ENCODE measurements around the gene CELF4. TPM values are rescaled to one million over a fixed set of nuclear protein-coding genes. Genes with fewer than 3 reads are reported as not detected.
A peak's percentile ranks its signal among the peaks of the same experiment; 100 is the strongest.

The CELF4 gene
- total RNA-seq, 1 donor from 2014 or later = 0.22 TPM

DNA sequence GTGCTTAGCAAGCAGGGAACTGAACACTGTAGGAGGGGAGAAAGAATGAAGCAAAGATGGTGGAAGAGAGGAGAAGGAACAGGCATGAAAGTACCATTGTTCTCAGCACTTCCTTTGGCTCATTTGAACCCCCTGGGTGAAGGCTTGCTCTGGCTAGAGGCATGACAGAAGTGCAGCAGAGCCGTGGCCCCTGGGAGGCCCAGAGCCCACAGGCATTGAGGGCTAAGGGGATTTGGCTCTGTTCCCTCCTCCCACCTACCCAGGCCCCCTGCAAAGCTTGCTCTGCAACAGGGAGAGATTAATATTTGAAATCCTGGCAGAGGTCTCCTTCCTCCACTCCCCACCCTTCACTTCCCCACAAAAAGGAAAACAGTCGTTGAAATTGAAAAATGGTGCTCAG is 262.6 kb downstream of the CELF4 start:
- TF ChIP-seq, protein P1, sequence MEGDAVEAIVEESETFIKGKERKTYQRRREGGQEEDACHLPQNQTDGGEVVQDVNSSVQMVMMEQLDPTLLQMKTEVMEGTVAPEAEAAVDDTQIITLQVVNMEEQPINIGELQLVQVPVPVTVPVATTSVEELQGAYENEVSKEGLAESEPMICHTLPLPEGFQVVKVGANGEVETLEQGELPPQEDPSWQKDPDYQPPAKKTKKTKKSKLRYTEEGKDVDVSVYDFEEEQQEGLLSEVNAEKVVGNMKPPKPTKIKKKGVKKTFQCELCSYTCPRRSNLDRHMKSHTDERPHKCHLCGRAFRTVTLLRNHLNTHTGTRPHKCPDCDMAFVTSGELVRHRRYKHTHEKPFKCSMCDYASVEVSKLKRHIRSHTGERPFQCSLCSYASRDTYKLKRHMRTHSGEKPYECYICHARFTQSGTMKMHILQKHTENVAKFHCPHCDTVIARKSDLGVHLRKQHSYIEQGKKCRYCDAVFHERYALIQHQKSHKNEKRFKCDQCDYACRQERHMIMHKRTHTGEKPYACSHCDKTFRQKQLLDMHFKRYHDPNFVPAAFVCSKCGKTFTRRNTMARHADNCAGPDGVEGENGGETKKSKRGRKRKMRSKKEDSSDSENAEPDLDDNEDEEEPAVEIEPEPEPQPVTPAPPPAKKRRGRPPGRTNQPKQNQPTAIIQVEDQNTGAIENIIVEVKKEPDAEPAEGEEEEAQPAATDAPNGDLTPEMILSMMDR (IDR thresholded peaks at IDR 0.05) = no peak
- Mint-ChIP-seq H3K27me3 (ENCODE audit: low read depth) (no peaks in the 10 kb centered on the region), H3K4me3 (ENCODE audit: unreplicated experiment) (no peak overlapping the region), H3K36me3 (ENCODE audit: low read depth) (no peaks in the 10 kb centered on the region), H3K9me3 (ENCODE audit: low read depth) (no peaks in the 10 kb centered on the region), H3K27ac (ENCODE audit: unreplicated experiment) (no peak overlapping the region), H3K4me1 (ENCODE audit: low read depth) (peaks cover 28% of the 10 kb centered on the region)
- DNase-seq (ENCODE audit: low spot score) = no peak

DNA sequence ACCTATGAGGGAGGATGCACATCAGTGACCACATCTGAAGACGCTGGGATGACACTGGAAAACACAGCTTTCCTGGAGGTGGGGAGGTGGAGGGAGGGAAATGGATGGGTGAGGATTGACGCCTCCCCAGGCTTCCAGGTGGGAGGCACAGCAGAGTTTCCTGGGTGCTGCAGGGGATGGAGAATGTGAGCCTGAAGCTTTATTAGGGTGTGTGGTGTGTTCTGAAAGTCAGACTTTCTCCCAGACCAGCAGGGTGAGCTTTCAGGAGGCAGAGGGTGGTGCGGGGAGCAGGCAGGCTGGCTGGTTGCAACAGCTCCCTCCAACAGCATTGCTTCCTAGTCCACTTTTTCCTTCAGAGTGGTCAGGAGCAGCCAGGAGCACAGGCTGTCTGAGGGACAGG is 263.1 kb downstream of the CELF4 start:
- no peaks in the 10 kb centered on the region for H3K9me3 Mint-ChIP-seq (ENCODE audit: low read depth)
- no peaks in the 10 kb centered on the region for H3K36me3 Mint-ChIP-seq (ENCODE audit: low read depth)

DNA sequence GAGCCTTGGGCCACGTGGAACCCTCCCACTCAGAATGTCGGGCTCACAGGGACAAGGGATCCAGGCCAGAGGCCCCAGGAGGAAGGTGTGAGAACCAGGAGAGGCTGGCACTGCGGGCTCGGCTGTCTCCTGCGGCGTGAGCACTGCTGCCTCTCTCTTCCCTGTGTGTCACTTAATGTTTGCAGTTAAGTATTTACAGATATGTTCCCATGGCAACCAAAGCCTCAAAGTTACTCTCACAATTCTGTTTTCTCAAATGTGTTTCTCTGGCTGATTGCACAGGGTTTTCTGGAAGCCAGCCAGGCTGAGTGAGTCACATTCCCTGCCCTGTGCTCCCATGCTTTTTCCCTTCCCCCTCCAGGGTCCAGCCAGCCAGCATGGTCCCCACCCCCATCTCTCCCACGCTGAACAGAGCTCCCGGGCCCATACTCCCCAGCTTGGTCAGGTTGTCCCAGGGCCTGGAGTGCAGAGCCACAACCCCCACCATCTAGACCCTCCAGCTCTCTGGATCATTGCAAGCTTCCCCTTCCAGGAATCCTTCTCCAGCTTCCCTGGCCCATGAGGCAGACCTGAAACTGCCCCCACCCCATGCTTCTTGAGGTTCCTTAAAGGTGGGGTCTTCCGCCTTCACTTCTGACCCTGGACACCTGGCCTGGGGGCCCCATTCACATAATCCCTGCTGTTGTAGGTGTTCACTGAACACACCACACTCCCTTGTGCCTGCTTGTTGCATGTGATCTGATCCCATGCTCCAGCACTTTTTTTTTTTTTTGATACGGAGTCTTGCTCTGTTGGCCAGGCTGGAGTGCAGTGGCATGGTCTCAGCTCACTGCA is 265.9 kb downstream of the CELF4 start:
- H3K36me3 Mint-ChIP-seq (ENCODE audit: low read depth) = no peaks in the 10 kb centered on the region
- TF ChIP-seq, protein P1 (IDR thresholded peaks at IDR 0.05) = no peak
- H3K4me1 Mint-ChIP-seq (ENCODE audit: low read depth) = peaks cover 39% of the 10 kb centered on the region
- DNase-seq (ENCODE audit: low spot score) = no peak
- no peaks in the 10 kb centered on the region for H3K9me3 Mint-ChIP-seq (ENCODE audit: low read depth)
- no peak overlapping the region for H3K4me3 Mint-ChIP-seq (ENCODE audit: unreplicated experiment)
- H3K27ac Mint-ChIP-seq (ENCODE audit: unreplicated experiment) = peak overlapping the region; percentile 98
- no peaks in the 10 kb centered on the region for H3K27me3 Mint-ChIP-seq (ENCODE audit: low read depth)

More for the DNA sequence above, 263.1 kb downstream of the CELF4 start:
- Mint-ChIP-seq H3K27me3 (ENCODE audit: low read depth) (no peaks in the 10 kb centered on the region), H3K4me1 (ENCODE audit: low read depth) (peaks cover 28% of the 10 kb centered on the region), H3K4me3 (ENCODE audit: unreplicated experiment) (no peak overlapping the region), H3K27ac (ENCODE audit: unreplicated experiment) (no peak overlapping the region)
- no peak for DNase-seq (ENCODE audit: low spot score)
- TF ChIP-seq, protein P1 (IDR thresholded peaks at IDR 0.05) = no peak

DNA sequence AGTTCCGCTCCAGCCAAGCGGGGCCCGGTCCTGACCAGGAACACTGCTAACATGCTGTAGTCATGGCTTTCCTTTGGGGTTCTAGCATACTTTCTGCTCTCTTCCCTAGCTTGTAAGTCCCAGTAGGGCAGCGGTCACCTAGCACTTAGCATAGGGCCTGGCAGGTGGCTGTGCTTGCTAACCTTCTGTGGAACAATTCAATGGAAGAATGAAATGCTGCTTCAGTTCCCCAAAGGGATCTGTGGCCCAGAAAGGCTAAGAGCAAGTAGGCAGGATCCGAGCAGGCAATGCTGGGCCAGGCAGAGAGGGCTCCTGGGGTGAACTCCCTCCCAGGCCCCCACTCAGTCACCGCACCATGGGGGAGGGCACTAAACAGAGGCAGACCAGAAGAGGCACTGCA is 266.8 kb downstream of the CELF4 start:
- Mint-ChIP-seq H3K27ac (ENCODE audit: unreplicated experiment) (peak overlapping the region; percentile 98), H3K27me3 (ENCODE audit: low read depth) (no peaks in the 10 kb centered on the region), H3K4me1 (ENCODE audit: low read depth) (peaks cover 39% of the 10 kb centered on the region), H3K36me3 (ENCODE audit: low read depth) (no peaks in the 10 kb centered on the region), H3K9me3 (ENCODE audit: low read depth) (no peaks in the 10 kb centered on the region), H3K4me3 (ENCODE audit: unreplicated experiment) (no peak overlapping the region)
- DNase-seq (ENCODE audit: low spot score) = no peak
- TF ChIP-seq, protein P1 (IDR thresholded peaks at IDR 0.05) = no peak

DNA sequence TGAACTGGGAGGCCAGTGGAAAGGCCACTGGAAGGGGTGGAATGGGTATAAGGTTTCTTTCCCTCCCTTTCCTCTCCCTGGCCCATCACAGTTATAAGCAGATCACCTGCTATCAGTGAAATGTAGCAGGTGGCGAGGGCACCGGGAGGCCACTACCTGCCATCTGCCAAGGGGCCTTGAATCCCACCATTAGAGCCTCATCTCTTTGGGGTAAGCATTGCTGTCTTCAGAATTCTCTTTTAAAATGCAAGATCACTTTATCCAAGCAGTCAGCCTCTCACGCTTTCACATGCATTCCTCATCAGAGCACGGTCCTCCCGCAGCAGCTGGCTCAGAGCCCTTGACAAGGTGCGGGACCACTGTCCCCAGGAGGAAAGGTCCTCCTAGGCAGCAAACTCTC is 268.5 kb downstream of the CELF4 start:
- no peak overlapping the region for H3K27ac Mint-ChIP-seq (ENCODE audit: unreplicated experiment)
- H3K9me3 Mint-ChIP-seq (ENCODE audit: low read depth) = no peaks in the 10 kb centered on the region
- H3K27me3 Mint-ChIP-seq (ENCODE audit: low read depth) = no peaks in the 10 kb centered on the region
- H3K4me1 Mint-ChIP-seq (ENCODE audit: low read depth) = peaks cover 32% of the 10 kb centered on the region
- no peak overlapping the region for H3K4me3 Mint-ChIP-seq (ENCODE audit: unreplicated experiment)
- DNase-seq (ENCODE audit: low spot score) = no peak
- TF ChIP-seq, protein P1 (IDR thresholded peaks at IDR 0.05) = no peak
- H3K36me3 Mint-ChIP-seq (ENCODE audit: low read depth) = no peaks in the 10 kb centered on the region

All from chondrocyte (in vitro differentiated cells).